ENCODE measurements around the gene FBXW7.

FBXW7 gene

GRCh38 chr4:152509595-152510225 is 26.2 kb downstream of the FBXW7 start:
- no peak for TF ChIP-seq TSHZ2 (CRISPR knock-in tag; IDR thresholded peaks at IDR 0.05)
- TF ChIP-seq CSRNP3 (CRISPR knock-in tag; IDR thresholded peaks at IDR 0.05) = no peak
- no peak for TF ChIP-seq ISL1 (CRISPR knock-in tag; IDR thresholded peaks at IDR 0.05)
- no peak for TF ChIP-seq ZNF8 (CRISPR knock-in tag; IDR thresholded peaks at IDR 0.05)
- no peak for TF ChIP-seq ZNF70 (CRISPR knock-in tag; IDR thresholded peaks at IDR 0.05)
- TF ChIP-seq BACH2 (CRISPR knock-in tag; IDR thresholded peaks at IDR 0.05; ENCODE audit: borderline replicate concordance) = no peak
- no peak for TF ChIP-seq SNAI2 (CRISPR knock-in tag; IDR thresholded peaks at IDR 0.05)
- TF ChIP-seq CSDC2 (CRISPR knock-in tag; IDR thresholded peaks at IDR 0.05) = no peak
- TF ChIP-seq PATZ1 (CRISPR knock-in tag; IDR thresholded peaks at IDR 0.05; ENCODE audit: borderline replicate concordance) = no peak
- no peak for TF ChIP-seq RARB (CRISPR knock-in tag; IDR thresholded peaks at IDR 0.05)
- no peak for TF ChIP-seq PPARA (CRISPR knock-in tag; IDR thresholded peaks at IDR 0.05; ENCODE audit: borderline replicate concordance)
- TF ChIP-seq TCF4 (CRISPR knock-in tag; IDR thresholded peaks at IDR 0.05; ENCODE audit: borderline replicate concordance) = no peak
- TF ChIP-seq ESRRG (CRISPR knock-in tag; IDR thresholded peaks at IDR 0.05) = no peak
- no peak for TF ChIP-seq ZC3H10 (CRISPR knock-in tag; IDR thresholded peaks at IDR 0.05)
- no peak for TF ChIP-seq CREB5 (CRISPR knock-in tag; IDR thresholded peaks at IDR 0.05; ENCODE audit: low read depth)
- no peak for TF ChIP-seq ZFP3 (CRISPR knock-in tag; IDR thresholded peaks at IDR 0.05)
- no peak for ATAC-seq

GRCh38 chr4:152508818-152509217 is 27.1 kb downstream of the FBXW7 start:
- TF ChIP-seq ESRRG (CRISPR knock-in tag; IDR thresholded peaks at IDR 0.05) (no peak), TCF4 (CRISPR knock-in tag; IDR thresholded peaks at IDR 0.05; ENCODE audit: borderline replicate concordance) (no peak), ARNTL (CRISPR knock-in tag; IDR thresholded peaks at IDR 0.05; ENCODE audit: borderline replicate concordance, low read depth) (no peak), ISL1 (CRISPR knock-in tag; IDR thresholded peaks at IDR 0.05) (no peak), GLIS3 (CRISPR knock-in tag; IDR thresholded peaks at IDR 0.05) (no peak), TSHZ2 (CRISPR knock-in tag; IDR thresholded peaks at IDR 0.05) (no peak), BACH2 (CRISPR knock-in tag; IDR thresholded peaks at IDR 0.05; ENCODE audit: borderline replicate concordance) (no peak), POU6F1 (CRISPR knock-in tag; IDR thresholded peaks at IDR 0.05; ENCODE audit: borderline replicate concordance, low read depth) (no peak)
- ATAC-seq = no peak
